Mesenchymal stem cell (in vitro differentiated cells and primary cell): ENCODE measurements around the gene RERG.

Experiments used
- DNase-seq: peaks from one replicate; pipeline ENCODE4 v3.0.0-alpha.2; 2013
- H2AFZ ChIP-seq: one replicate; pipeline ENCODE4 v1.6.1; 2013; ENCODE audit warnings: low read depth, mild to moderate bottlenecking, control low read depth, inconsistent platforms, low read length, moderate library complexity
- H2AK5ac ChIP-seq: 2 replicates; pipeline ENCODE4 v1.6.1; 2013; ENCODE audit warnings: low read length, moderate library complexity, mild to moderate bottlenecking, inconsistent platforms; ENCODE audit not compliant: severe bottlenecking
- H2BK120ac ChIP-seq: one replicate; pipeline ENCODE4 v1.6.1; 2013; ENCODE audit warnings: low read depth, mild to moderate bottlenecking, inconsistent platforms, low read length, moderate library complexity
- H2BK12ac ChIP-seq, 2 experiments: one replicate each; pipeline ENCODE4 v1.6.1; 2013; ENCODE audit warnings: inconsistent platforms in 2 of 2, low read length in 2 of 2, mild to moderate bottlenecking in 2 of 2, moderate library complexity in 2 of 2, control low read depth in 1 of 2
- H2BK15ac ChIP-seq: one replicate; pipeline ENCODE4 v1.6.1; 2013; ENCODE audit warnings: mild to moderate bottlenecking, low read depth, inconsistent platforms; ENCODE audit not compliant: poor library complexity, severe bottlenecking
- H2BK5ac ChIP-seq: 2 replicates; pipeline ENCODE4 v1.6.1; 2013; ENCODE audit warnings: low read depth, mild to moderate bottlenecking, low read length, control low read depth, inconsistent platforms; ENCODE audit not compliant: poor library complexity, severe bottlenecking
- H3K14ac ChIP-seq, 2 experiments: one replicate each; pipeline ENCODE4 v1.6.1; 2013; ENCODE audit warnings: inconsistent platforms in 2 of 2, low read length in 2 of 2, control low read depth in 1 of 2, mild to moderate bottlenecking in 1 of 2, moderate library complexity in 1 of 2
- H3K18ac ChIP-seq, 2 experiments: one replicate each; pipeline ENCODE4 v1.6.1; 2013; ENCODE audit warnings: inconsistent platforms in 2 of 2, low read length in 2 of 2, control low read depth in 1 of 2, low read depth in 1 of 2, mild to moderate bottlenecking in 1 of 2
- H3K23ac ChIP-seq, 2 experiments: one replicate each; pipeline ENCODE4 v1.6.1; 2013; ENCODE audit warnings: inconsistent platforms in 2 of 2, low read length in 2 of 2, mild to moderate bottlenecking in 2 of 2, moderate library complexity in 2 of 2, control low read depth in 1 of 2
- H3K27ac ChIP-seq: 2 replicates; pipeline ENCODE4 v1.5.1; 2013; ENCODE audit warnings: mild to moderate bottlenecking, moderate library complexity, low read length, control low read depth, inconsistent platforms; ENCODE audit not compliant: poor library complexity, severe bottlenecking
- H3K27me3 ChIP-seq, 2 experiments: 2 replicates each; pipeline versions ENCODE4 v1.6.1 to v1.7.0; 2013; ENCODE audit warnings: low read length in 2 of 2, mild to moderate bottlenecking in 2 of 2, moderate library complexity in 2 of 2, control low read depth in 1 of 2, inconsistent platforms in 1 of 2; ENCODE audit not compliant: control insufficient read depth in 1 of 2, insufficient read depth in 1 of 2
- H3K36me3 ChIP-seq, 2 experiments: 2 replicates each; pipeline versions ENCODE4 v1.6.1 to v1.7.0; 2013; ENCODE audit warnings: low read length in 2 of 2, control low read depth in 1 of 2, inconsistent platforms in 1 of 2, low read depth in 1 of 2, mild to moderate bottlenecking in 1 of 2; ENCODE audit not compliant: insufficient read depth in 2 of 2, control insufficient read depth in 1 of 2
- H3K4ac ChIP-seq, 2 experiments: one replicate each; pipeline ENCODE4 v1.6.1; 2013; ENCODE audit warnings: inconsistent platforms in 2 of 2, low read length in 2 of 2, mild to moderate bottlenecking in 2 of 2, moderate library complexity in 2 of 2, control low read depth in 1 of 2, low read depth in 1 of 2
- H3K4me1 ChIP-seq: 2 replicates; pipeline ENCODE4 v1.6.1; 2013; ENCODE audit warnings: low read depth, low read length, control low read depth; ENCODE audit not compliant: control insufficient read depth, insufficient read depth
- H3K4me2 ChIP-seq: 2 replicates; pipeline ENCODE4 v1.6.1; 2013; ENCODE audit warnings: low read length, mild to moderate bottlenecking, inconsistent platforms; ENCODE audit not compliant: poor library complexity, severe bottlenecking
- H3K4me3 ChIP-seq, 2 experiments: 2 replicates each; pipeline versions ENCODE4 v1.5.1 to v1.7.0; 2013; ENCODE audit warnings: low read length in 2 of 2, mild to moderate bottlenecking in 2 of 2, control low read depth in 1 of 2, low read depth in 1 of 2; ENCODE audit not compliant: insufficient read depth in 1 of 2
- H3K79me1 ChIP-seq: replicated peaks from 2 replicates; pipeline ENCODE4 v1.6.1; 2013; ENCODE audit warnings: mild to moderate bottlenecking, control low read depth, low read length, inconsistent platforms; ENCODE audit not compliant: poor library complexity, severe bottlenecking
- H3K9ac ChIP-seq: 2 replicates; pipeline ENCODE4 v1.7.0; 2013; ENCODE audit warnings: mild to moderate bottlenecking, low read length, moderate library complexity
- H3K9me3 ChIP-seq: 2 replicates; pipeline ENCODE4 v1.7.0; 2013; ENCODE audit warnings: mild to moderate bottlenecking, low read length; ENCODE audit not compliant: control insufficient read depth
- H4K8ac ChIP-seq: one replicate; pipeline ENCODE4 v1.6.1; 2013; ENCODE audit warnings: inconsistent platforms, mild to moderate bottlenecking, low read length, moderate library complexity
- H4K91ac ChIP-seq: one replicate; pipeline ENCODE4 v1.6.1; 2013; ENCODE audit warnings: mild to moderate bottlenecking, low read length, inconsistent platforms
- WGBS: methylation state at CpG from one replicate; pipeline ENCODE4 v1.1.7; 2013; ENCODE audit warnings: mixed read lengths; 5-methylcytosine and 5-hydroxymethylcytosine counted together

RERG gene

DNA sequence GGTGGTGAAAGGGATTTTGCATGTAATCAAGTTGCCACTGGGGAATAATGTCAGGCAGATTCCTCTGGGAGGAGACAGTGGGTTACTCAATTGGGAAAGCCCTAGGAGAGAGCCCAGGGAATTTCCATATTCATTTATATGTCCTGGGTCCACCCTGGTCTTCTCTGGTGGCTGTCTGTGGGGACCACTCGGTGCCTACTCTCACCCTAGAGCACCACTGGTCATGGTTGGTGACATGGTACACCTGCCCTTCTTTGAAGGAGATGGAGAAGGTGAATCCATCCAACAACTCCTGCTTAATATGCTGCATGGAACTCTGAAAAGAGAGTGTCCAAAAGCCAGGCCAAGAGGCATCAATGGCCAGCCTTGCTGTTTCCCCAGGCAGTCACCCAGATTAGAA is 12.8 kb upstream of the RERG start:
- Histone ChIP-seq H3K9me3 (no peaks in the 10 kb centered on the region), H3K79me1 (no peaks in the 10 kb centered on the region), H3K27ac (no peak overlapping the region), H3K9ac (no peak overlapping the region), H2AK5ac (no peak overlapping the region), H2BK5ac (no peak overlapping the region), H2BK12ac (no peak overlapping the region), H4K8ac (no peak overlapping the region), H3K14ac (no peak overlapping the region), H4K91ac (no peak overlapping the region), H2BK15ac (no peak overlapping the region), H3K4me3 (no peak overlapping the region), H3K4me1 (no peaks in the 10 kb centered on the region), H3K4me2 (no peak overlapping the region), H3K23ac (no peak overlapping the region), H3K36me3 (no peaks in the 10 kb centered on the region), H3K27me3 (peaks cover 0 to 49% of the 10 kb centered on the region in 2 experiments), H2BK120ac (no peak overlapping the region), H2AFZ (no peak overlapping the region), H3K18ac (no peak overlapping the region), H3K4ac (no peak overlapping the region)
- DNase-seq, result no peak
- 0% methylated on average over 1 of the region's 1 CpG for WGBS

DNA sequence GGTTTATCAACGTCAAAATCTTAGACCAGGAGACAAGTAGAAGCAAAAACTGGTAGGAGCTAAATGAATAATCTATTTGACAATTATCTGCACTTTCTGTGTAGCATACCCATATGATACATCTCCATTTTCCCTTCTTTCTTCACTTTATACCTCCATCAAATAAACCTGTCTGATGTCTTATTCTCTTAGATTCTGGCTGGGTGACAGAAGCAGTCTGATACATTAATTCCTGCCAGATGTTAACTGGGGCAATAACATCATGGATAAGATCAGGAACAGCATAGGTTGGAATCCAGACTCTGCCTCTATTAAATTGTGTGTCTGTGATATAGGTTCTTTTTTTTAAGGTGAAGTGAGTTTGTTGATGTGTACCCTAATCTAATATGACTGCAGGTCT is 11.7 kb upstream of the RERG start:
- H3K14ac ChIP-seq, result no peak overlapping the region
- H2BK5ac ChIP-seq, result no peak overlapping the region
- no peak overlapping the region for H3K9ac ChIP-seq
- H4K91ac ChIP-seq, result no peak overlapping the region
- no peak for DNase-seq
- H4K8ac ChIP-seq, result no peak overlapping the region
- H3K27me3 ChIP-seq, result peaks cover 0 to 49% of the 10 kb centered on the region in 2 experiments
- H3K4me3 ChIP-seq, result no peak overlapping the region
- H3K4ac ChIP-seq, result no peak overlapping the region
- H3K23ac ChIP-seq, result no peak overlapping the region
- no peak overlapping the region for H2BK120ac ChIP-seq
- no peaks in the 10 kb centered on the region for H3K9me3 ChIP-seq
- H3K79me1 ChIP-seq, result no peaks in the 10 kb centered on the region
- H2BK12ac ChIP-seq, result no peak overlapping the region
- H2AFZ ChIP-seq, result no peak overlapping the region
- no peaks in the 10 kb centered on the region for H3K36me3 ChIP-seq
- H2AK5ac ChIP-seq, result no peak overlapping the region
- H3K27ac ChIP-seq, result no peak overlapping the region
- no peak overlapping the region for H3K18ac ChIP-seq
- WGBS, result no CpG with 5 or more reads among the region's 1 CpG
- no peaks in the 10 kb centered on the region for H3K4me1 ChIP-seq
- H3K4me2 ChIP-seq, result no peak overlapping the region
- no peak overlapping the region for H2BK15ac ChIP-seq

DNA sequence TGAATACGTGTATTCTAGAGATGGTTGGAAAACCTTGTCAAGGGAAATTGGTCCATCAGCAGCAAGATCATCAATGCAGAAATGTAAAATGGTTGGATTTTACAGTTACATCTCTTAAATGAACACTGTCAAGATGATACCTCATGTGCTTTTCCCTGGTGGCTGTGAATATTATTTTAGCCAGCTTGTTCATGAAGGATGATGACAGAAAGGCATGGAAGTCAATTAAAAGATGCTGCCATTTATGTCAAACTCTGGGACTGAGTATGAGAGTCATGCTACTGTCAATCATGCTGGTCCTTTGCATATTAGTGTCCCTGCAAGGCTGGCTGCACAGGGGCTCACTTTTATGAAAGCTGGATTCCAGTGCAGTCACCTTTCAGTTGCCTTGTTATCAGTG is 10.3 kb upstream of the RERG start:
- no peak overlapping the region for H2BK15ac ChIP-seq
- H2AFZ ChIP-seq, result no peak overlapping the region
- no peak overlapping the region for H3K14ac ChIP-seq
- H3K79me1 ChIP-seq, result no peaks in the 10 kb centered on the region
- no peak overlapping the region for H3K27ac ChIP-seq
- H3K27me3 ChIP-seq, result peaks cover 0 to 45% of the 10 kb centered on the region in 2 experiments
- H3K4me3 ChIP-seq, result no peak overlapping the region
- H3K9ac ChIP-seq, result no peak overlapping the region
- 92% methylated on average over 1 of the region's 1 CpG for WGBS
- H3K4me2 ChIP-seq, result no peak overlapping the region
- H2BK12ac ChIP-seq, result no peak overlapping the region
- H3K4ac ChIP-seq, result no peak overlapping the region
- H2BK5ac ChIP-seq, result no peak overlapping the region
- no peak overlapping the region for H3K23ac ChIP-seq
- no peak overlapping the region for H4K91ac ChIP-seq
- H3K9me3 ChIP-seq, result no peaks in the 10 kb centered on the region
- DNase-seq, result no peak
- no peaks in the 10 kb centered on the region for H3K36me3 ChIP-seq
- H3K4me1 ChIP-seq, result no peaks in the 10 kb centered on the region
- no peak overlapping the region for H3K18ac ChIP-seq
- no peak overlapping the region for H2AK5ac ChIP-seq
- no peak overlapping the region for H4K8ac ChIP-seq
- no peak overlapping the region for H2BK120ac ChIP-seq

DNA sequence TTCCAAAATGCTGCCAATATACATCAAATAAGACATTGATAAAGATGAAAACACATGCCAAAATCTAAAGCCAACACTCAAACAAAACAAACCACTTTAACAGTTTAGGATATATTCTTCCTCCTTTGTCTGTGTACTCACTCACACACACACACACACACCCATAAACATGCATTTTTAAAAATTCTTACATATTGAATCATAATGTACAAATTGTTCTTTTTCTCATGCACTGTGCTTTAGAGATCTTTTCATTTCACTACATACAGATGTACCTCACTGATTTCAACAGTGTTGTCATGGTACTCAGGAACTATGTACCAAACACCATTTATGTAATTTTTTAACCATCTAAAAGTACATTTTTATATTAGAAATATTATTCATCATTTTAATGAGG is 9.5 kb upstream of the RERG start:
- H2BK120ac ChIP-seq, result no peak overlapping the region
- H3K9ac ChIP-seq, result no peak overlapping the region
- H3K79me1 ChIP-seq, result no peaks in the 10 kb centered on the region
- H3K18ac ChIP-seq, result no peak overlapping the region
- H4K91ac ChIP-seq, result no peak overlapping the region
- H3K9me3 ChIP-seq, result no peaks in the 10 kb centered on the region
- no peak overlapping the region for H3K4me2 ChIP-seq
- peaks cover 0 to 45% of the 10 kb centered on the region in 2 experiments for H3K27me3 ChIP-seq
- H3K4me1 ChIP-seq, result no peaks in the 10 kb centered on the region
- no peaks in the 10 kb centered on the region for H3K36me3 ChIP-seq
- H2BK5ac ChIP-seq, result no peak overlapping the region
- no peak overlapping the region for H2BK15ac ChIP-seq
- no peak overlapping the region for H4K8ac ChIP-seq
- DNase-seq, result no peak
- no peak overlapping the region for H3K14ac ChIP-seq
- no peak overlapping the region for H2BK12ac ChIP-seq
- no peak overlapping the region for H3K23ac ChIP-seq
- H3K27ac ChIP-seq, result no peak overlapping the region
- no peak overlapping the region for H2AK5ac ChIP-seq
- H2AFZ ChIP-seq, result no peak overlapping the region
- H3K4me3 ChIP-seq, result no peak overlapping the region
- H3K4ac ChIP-seq, result no peak overlapping the region
